ENCODE measurements around the gene KRT72. TPM values are rescaled to one million over a fixed set of nuclear protein-coding genes. Genes with fewer than 3 reads are reported as not detected.

The KRT72 gene
- total and polyA plus RNA-seq, 12 donors = 0.15 TPM; not detected in 11

DNA sequence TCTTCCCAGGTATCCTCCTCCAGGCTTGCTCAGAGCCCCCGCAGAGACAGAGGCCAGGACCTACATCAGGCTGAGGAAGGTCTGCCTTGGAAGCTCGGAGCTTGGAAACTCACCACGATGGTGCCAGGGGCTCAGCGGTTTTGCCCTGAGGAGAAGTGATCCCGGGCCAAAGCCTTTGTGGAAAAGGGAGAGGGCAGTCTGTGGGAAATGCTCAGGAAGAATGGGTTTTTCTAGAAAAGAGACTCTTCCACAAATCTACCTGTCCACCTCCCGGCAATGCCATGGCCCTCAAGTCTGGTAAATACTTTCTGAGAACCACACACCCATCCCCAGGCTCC is 42.8 kb upstream of the KRT72 start:
- no peak for ATAC-seq
- intact Hi-C loops (cut with DNase I) = no loop called here
- Histone ChIP-seq H3K27ac (no peak overlapping the region), H3K4me3 (no peak overlapping the region), H3K27me3 (peaks cover 0 to 35% (median 17%) of the 10 kb centered on the region in 7 donors), H3K4me1 (no peaks in the 10 kb centered on the region), H3K9me3 (no peaks in the 10 kb centered on the region), H3K36me3 (no peaks in the 10 kb centered on the region)
- no peak for TF ChIP-seq CTCF (IDR thresholded peaks at IDR 0.05)
- no peak for DNase-seq
- WGBS, 2 donors = 87 to 90% methylated on average over 6 of the region's 6 CpGs

- H3K27me3 ChIP-seq = peaks cover 0 to 37% (median 23%) of the 10 kb centered on the region in 7 donors
- no peak for DNase-seq
- no peaks in the 10 kb centered on the region for H3K4me1 ChIP-seq
- 89 to 91% methylated on average over 10 of the region's 10 CpGs for WGBS, 2 donors
- no peak overlapping the region for H3K27ac ChIP-seq
- H3K9me3 ChIP-seq = no peaks in the 10 kb centered on the region
- no peak for TF ChIP-seq CTCF (IDR thresholded peaks at IDR 0.05)
- no peak for ATAC-seq
- H3K36me3 ChIP-seq = no peaks in the 10 kb centered on the region
- no peak overlapping the region for H3K4me3 ChIP-seq
- intact Hi-C loops (cut with DNase I) = no loop called here
Observed at GRCh38 chr12:52643233-52644077, 42.2 kb upstream of the KRT72 start.

DNA sequence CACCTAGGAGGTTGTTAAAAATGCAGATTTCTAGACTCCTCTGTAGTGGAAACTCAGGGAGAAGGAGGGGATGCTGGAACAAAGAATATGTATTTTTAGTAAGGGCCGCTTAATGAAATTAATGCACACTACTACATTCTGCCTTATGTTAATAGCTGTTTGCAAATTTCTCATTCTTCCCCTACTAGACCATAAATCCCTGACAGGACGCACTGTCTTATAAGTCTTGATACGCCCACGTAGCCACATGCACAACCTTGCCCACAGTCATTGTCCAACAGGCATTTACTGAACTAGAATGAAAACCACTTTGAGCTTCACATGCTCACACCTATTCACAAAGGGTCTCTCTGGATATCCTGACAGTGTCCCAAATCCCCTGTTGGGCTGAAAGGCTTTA is 40.2 kb upstream of the KRT72 start:
- no peak for DNase-seq
- H3K4me1 ChIP-seq = no peaks in the 10 kb centered on the region
- TF ChIP-seq CTCF (IDR thresholded peaks at IDR 0.05) = no peak
- WGBS, 2 donors = 71 to 77% methylated on average over 4 of the region's 4 CpGs
- no peak overlapping the region for H3K4me3 ChIP-seq
- no peak for ATAC-seq
- H3K27me3 ChIP-seq = peaks cover 0 to 40% (median 26%) of the 10 kb centered on the region in 7 donors
- H3K27ac ChIP-seq = no peak overlapping the region
- H3K9me3 ChIP-seq = no peaks in the 10 kb centered on the region
- H3K36me3 ChIP-seq = no peaks in the 10 kb centered on the region
- intact Hi-C loops (cut with DNase I) = no loop called here

- intact Hi-C loops (cut with DNase I) = no loop called here
- no peak for ATAC-seq
- WGBS, 2 donors = 62 to 75% methylated on average over 4 of the region's 4 CpGs
Observed at GRCh38 chr12:52637299-52637698, 36.0 kb upstream of the KRT72 start.

More at GRCh38 chr12:52637299-52637698, 36.0 kb upstream of the KRT72 start:
- TF ChIP-seq CTCF (IDR thresholded peaks at IDR 0.05) = no peak
- H3K4me1 ChIP-seq = peaks cover 0 to 2% (median 0%) of the 10 kb centered on the region in 9 donors
- H3K9me3 ChIP-seq = no peaks in the 10 kb centered on the region
- H3K4me3 ChIP-seq = no peak overlapping the region
- H3K27ac ChIP-seq = no peak overlapping the region
- H3K36me3 ChIP-seq = no peaks in the 10 kb centered on the region
- no peak for DNase-seq
- peaks cover 0 to 46% (median 20%) of the 10 kb centered on the region in 7 donors for H3K27me3 ChIP-seq
